ENCODE data around the gene DENR. TPM values are rescaled to one million over a fixed set of nuclear protein-coding genes. Genes with fewer than 3 reads are reported as not detected.
"Not testable (repeated sequence)": the region's sequence is repeated elsewhere in the genome, so short reads cannot be mapped to it uniquely, and the experiment has no call there.

DENR gene
- total RNA-seq = 42.1 TPM
- 56.8 TPM for polyA plus RNA-seq
- long read RNA-seq, donor 1 = 0 reads
- long read RNA-seq, donor 2 = 0 reads
- long read RNA-seq, donor 3, partial matches to known transcripts = 37 of 56 reads
- long read RNA-seq, donor 3, other reads (novel, unspliced or antisense) = 18 of 56 reads
- long read RNA-seq, donor 4, partial matches to known transcripts = 16 of 25 reads
- long read RNA-seq, donor 4, other reads (novel, unspliced or antisense) = 9 of 25 reads
- long read RNA-seq, donor 5, partial matches to known transcripts = 109 of 126 reads
- long read RNA-seq, donor 5, other reads (novel, unspliced or antisense) = 15 of 126 reads
- long read RNA-seq, donor 6, partial matches to known transcripts = 31 of 49 reads
- long read RNA-seq, donor 6, other reads (novel, unspliced or antisense) = 18 of 49 reads
- long read RNA-seq, donor 7, partial matches to known transcripts = 20 of 42 reads
- long read RNA-seq, donor 7, other reads (novel, unspliced or antisense) = 20 of 42 reads
- long read RNA-seq, donor 8, partial matches to known transcripts = 0 of 6 reads
- long read RNA-seq, donor 8, other reads (novel, unspliced or antisense) = 6 of 6 reads
- long read RNA-seq, donor 9, partial matches to known transcripts = 19 of 28 reads
- long read RNA-seq, donor 9, other reads (novel, unspliced or antisense) = 8 of 28 reads
- long read RNA-seq, donor 10, partial matches to known transcripts = 14 of 25 reads
- long read RNA-seq, donor 10, other reads (novel, unspliced or antisense) = 11 of 25 reads

GRCh38 chr12:122752464-122753318 lies at the start of gene DENR:
Gene DENR, plus strand, starts transcription at chr12:122752824. Its CDS starts 878 bp downstream, at chr12:122753702.
- H3K4me1 ChIP-seq (ENCODE audit: control insufficient read depth in 2 of 2, insufficient read depth in 2 of 2, low read length in 2 of 2) = peaks cover 13 to 14% of the 10 kb centered on the region in 2 donors
- peak within 1 kb of the TSS; percentile 93 to 96 for H3K4me3 ChIP-seq (ENCODE audit: low read length in 2 of 2)
- WGBS = under 1% methylated on average over 73 of the region's 73 CpGs
- peak; percentile 92 to 99 (median 97) for DNase-seq (ENCODE audit: low read depth in 6 of 9, low spot score in 9 of 9)
- H3K9me3 ChIP-seq (ENCODE audit: control insufficient read depth in 2 of 2, insufficient read depth in 1 of 2, low read length in 1 of 2) = no peaks in the 10 kb centered on the region
- H3K27me3 ChIP-seq (ENCODE audit: control insufficient read depth in 2 of 2, insufficient read depth in 1 of 2, low read length in 1 of 2) = no peaks in the 10 kb centered on the region
- peaks cover 11 to 36% of the 10 kb centered on the region in 2 donors for H3K36me3 ChIP-seq (ENCODE audit: control insufficient read depth in 2 of 2, insufficient read depth in 2 of 2, low read length in 1 of 2)
- H3K27ac ChIP-seq (ENCODE audit: low read depth in 1 of 2, low read length in 1 of 2) = peak within 1 kb of the TSS; percentile 75 to 95

GRCh38 chr12:122702890-122703611 lies 49.6 kb upstream of the DENR start, which contains the start of gene HCAR2:
Gene HCAR2, minus strand, starts transcription at chr12:122703357. Its CDS starts 74 bp downstream, at chr12:122703283.
- not testable (repeated sequence) for H3K4me3 ChIP-seq (ENCODE audit: low read length in 2 of 2); H3K27ac ChIP-seq (ENCODE audit: low read depth in 1 of 2, low read length in 1 of 2); H3K4me1 ChIP-seq (ENCODE audit: control insufficient read depth in 2 of 2, insufficient read depth in 2 of 2, low read length in 2 of 2); DNase-seq (ENCODE audit: low read depth in 6 of 9, low spot score in 9 of 9); H3K9me3 ChIP-seq (ENCODE audit: control insufficient read depth in 2 of 2, insufficient read depth in 1 of 2, low read length in 1 of 2); H3K36me3 ChIP-seq (ENCODE audit: control insufficient read depth in 2 of 2, insufficient read depth in 2 of 2, low read length in 1 of 2); H3K27me3 ChIP-seq (ENCODE audit: control insufficient read depth in 2 of 2, insufficient read depth in 1 of 2, low read length in 1 of 2)
- WGBS = 93% methylated on average over 22 of the region's 22 CpGs

GRCh38 chr12:122703841-122704240 lies 48.8 kb upstream of the DENR start:
- H3K4me1 ChIP-seq (ENCODE audit: control insufficient read depth in 2 of 2, insufficient read depth in 2 of 2, low read length in 2 of 2); H3K4me3 ChIP-seq (ENCODE audit: low read length in 2 of 2); H3K27me3 ChIP-seq (ENCODE audit: control insufficient read depth in 2 of 2, insufficient read depth in 1 of 2, low read length in 1 of 2); H3K36me3 ChIP-seq (ENCODE audit: control insufficient read depth in 2 of 2, insufficient read depth in 2 of 2, low read length in 1 of 2); DNase-seq (ENCODE audit: low read depth in 6 of 9, low spot score in 9 of 9); H3K9me3 ChIP-seq (ENCODE audit: control insufficient read depth in 2 of 2, insufficient read depth in 1 of 2, low read length in 1 of 2); H3K27ac ChIP-seq (ENCODE audit: low read depth in 1 of 2, low read length in 1 of 2): not testable (repeated sequence)
- WGBS = 93% methylated on average over 3 of the region's 3 CpGs

GRCh38 chr12:122709287-122709686 lies 43.3 kb upstream of the DENR start:
- not testable (repeated sequence) for DNase-seq (ENCODE audit: low read depth in 6 of 9, low spot score in 9 of 9); H3K4me1 ChIP-seq (ENCODE audit: control insufficient read depth in 2 of 2, insufficient read depth in 2 of 2, low read length in 2 of 2); H3K27me3 ChIP-seq (ENCODE audit: control insufficient read depth in 2 of 2, insufficient read depth in 1 of 2, low read length in 1 of 2); H3K36me3 ChIP-seq (ENCODE audit: control insufficient read depth in 2 of 2, insufficient read depth in 2 of 2, low read length in 1 of 2); H3K9me3 ChIP-seq (ENCODE audit: control insufficient read depth in 2 of 2, insufficient read depth in 1 of 2, low read length in 1 of 2); H3K27ac ChIP-seq (ENCODE audit: low read depth in 1 of 2, low read length in 1 of 2); H3K4me3 ChIP-seq (ENCODE audit: low read length in 2 of 2)
- WGBS = no CpG with 5 or more reads among the region's 3 CpGs

GRCh38 chr12:122710341-122710740 lies 42.3 kb upstream of the DENR start:
- DNase-seq (ENCODE audit: low read depth in 6 of 9, low spot score in 9 of 9); H3K36me3 ChIP-seq (ENCODE audit: control insufficient read depth in 2 of 2, insufficient read depth in 2 of 2, low read length in 1 of 2); H3K27ac ChIP-seq (ENCODE audit: low read depth in 1 of 2, low read length in 1 of 2); H3K4me3 ChIP-seq (ENCODE audit: low read length in 2 of 2); H3K27me3 ChIP-seq (ENCODE audit: control insufficient read depth in 2 of 2, insufficient read depth in 1 of 2, low read length in 1 of 2); H3K4me1 ChIP-seq (ENCODE audit: control insufficient read depth in 2 of 2, insufficient read depth in 2 of 2, low read length in 2 of 2); H3K9me3 ChIP-seq (ENCODE audit: control insufficient read depth in 2 of 2, insufficient read depth in 1 of 2, low read length in 1 of 2): not testable (repeated sequence)
- WGBS = 97% methylated on average over 2 of the region's 2 CpGs

GRCh38 chr12:122711266-122711665 lies 41.4 kb upstream of the DENR start:
- not testable (repeated sequence) for H3K4me1 ChIP-seq (ENCODE audit: control insufficient read depth in 2 of 2, insufficient read depth in 2 of 2, low read length in 2 of 2); H3K27me3 ChIP-seq (ENCODE audit: control insufficient read depth in 2 of 2, insufficient read depth in 1 of 2, low read length in 1 of 2); H3K27ac ChIP-seq (ENCODE audit: low read depth in 1 of 2, low read length in 1 of 2); DNase-seq (ENCODE audit: low read depth in 6 of 9, low spot score in 9 of 9); H3K4me3 ChIP-seq (ENCODE audit: low read length in 2 of 2); H3K36me3 ChIP-seq (ENCODE audit: control insufficient read depth in 2 of 2, insufficient read depth in 2 of 2, low read length in 1 of 2); H3K9me3 ChIP-seq (ENCODE audit: control insufficient read depth in 2 of 2, insufficient read depth in 1 of 2, low read length in 1 of 2)
- WGBS = 98% methylated on average over 1 of the region's 1 CpG

- not testable (repeated sequence) for DNase-seq (ENCODE audit: low read depth in 6 of 9, low spot score in 9 of 9); H3K27ac ChIP-seq (ENCODE audit: low read depth in 1 of 2, low read length in 1 of 2); H3K4me1 ChIP-seq (ENCODE audit: control insufficient read depth in 2 of 2, insufficient read depth in 2 of 2, low read length in 2 of 2); H3K9me3 ChIP-seq (ENCODE audit: control insufficient read depth in 2 of 2, insufficient read depth in 1 of 2, low read length in 1 of 2); H3K27me3 ChIP-seq (ENCODE audit: control insufficient read depth in 2 of 2, insufficient read depth in 1 of 2, low read length in 1 of 2); H3K36me3 ChIP-seq (ENCODE audit: control insufficient read depth in 2 of 2, insufficient read depth in 2 of 2, low read length in 1 of 2); H3K4me3 ChIP-seq (ENCODE audit: low read length in 2 of 2)
- 89% methylated on average over 3 of the region's 10 CpGs for WGBS
These were observed 39.0 kb upstream of the DENR start for GRCh38 chr12:122713491-122714188.

GRCh38 chr12:122715211-122715610 lies 37.4 kb upstream of the DENR start:
- H3K27me3 ChIP-seq (ENCODE audit: control insufficient read depth in 2 of 2, insufficient read depth in 1 of 2, low read length in 1 of 2); H3K9me3 ChIP-seq (ENCODE audit: control insufficient read depth in 2 of 2, insufficient read depth in 1 of 2, low read length in 1 of 2); DNase-seq (ENCODE audit: low read depth in 6 of 9, low spot score in 9 of 9); H3K4me3 ChIP-seq (ENCODE audit: low read length in 2 of 2); H3K36me3 ChIP-seq (ENCODE audit: control insufficient read depth in 2 of 2, insufficient read depth in 2 of 2, low read length in 1 of 2); H3K27ac ChIP-seq (ENCODE audit: low read depth in 1 of 2, low read length in 1 of 2); H3K4me1 ChIP-seq (ENCODE audit: control insufficient read depth in 2 of 2, insufficient read depth in 2 of 2, low read length in 2 of 2): not testable (repeated sequence)
- 92% methylated on average over 6 of the region's 6 CpGs for WGBS

All from thymus (tissue), 14 donors.